Panc1 (cell line): ENCODE results near the gene LINC00632.
A peak's percentile ranks its signal among the peaks of the same experiment; 100 is the strongest.

Experiments used
- POLR2AphosphoS5 ChIP-seq: IDR thresholded peaks from 2 replicates; pipeline ENCODE4 v1.6.1; 2012; ENCODE audit warnings: mild to moderate bottlenecking, low read depth, low read length, moderate library complexity
- SIN3A ChIP-seq: IDR thresholded peaks from 2 replicates; pipeline ENCODE4 v1.6.1; 2012; ENCODE audit warnings: low read depth, mild to moderate bottlenecking, low read length, moderate library complexity, borderline replicate concordance; ENCODE audit not compliant: insufficient read depth
- TCF7L2 ChIP-seq: IDR thresholded peaks from 2 replicates; pipeline ENCODE4 v1.6.1; 2011; ENCODE audit warnings: mild to moderate bottlenecking, low read depth, low read length, inconsistent platforms
- TF ChIP-seq, protein P1 (sequence below): fragments of 450-650 bp; IDR thresholded peaks from 2 replicates; pipeline ENCODE4 v1.5.1; 2017; ENCODE audit warnings: mild to moderate bottlenecking

DNA sequence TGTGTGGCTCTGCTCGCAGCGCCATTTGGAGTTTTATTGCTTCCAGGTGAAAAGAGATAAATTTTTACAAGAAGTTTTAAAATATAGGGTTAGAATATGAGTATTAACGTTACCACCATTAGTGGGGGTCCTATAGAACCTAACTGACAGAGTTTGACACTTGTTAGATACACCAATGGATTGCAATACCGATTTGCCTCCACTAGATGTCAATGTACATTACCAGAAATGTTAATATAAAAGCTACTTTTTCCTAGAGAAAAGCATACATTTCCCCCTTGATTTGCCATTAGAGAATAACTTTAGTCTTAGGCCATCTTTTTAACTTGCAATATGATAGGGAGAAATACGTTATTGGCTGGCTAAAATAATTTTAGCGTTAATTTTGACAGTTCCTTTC lies 108.4 kb downstream of the LINC00632 start:
- TF ChIP-seq, protein P1, sequence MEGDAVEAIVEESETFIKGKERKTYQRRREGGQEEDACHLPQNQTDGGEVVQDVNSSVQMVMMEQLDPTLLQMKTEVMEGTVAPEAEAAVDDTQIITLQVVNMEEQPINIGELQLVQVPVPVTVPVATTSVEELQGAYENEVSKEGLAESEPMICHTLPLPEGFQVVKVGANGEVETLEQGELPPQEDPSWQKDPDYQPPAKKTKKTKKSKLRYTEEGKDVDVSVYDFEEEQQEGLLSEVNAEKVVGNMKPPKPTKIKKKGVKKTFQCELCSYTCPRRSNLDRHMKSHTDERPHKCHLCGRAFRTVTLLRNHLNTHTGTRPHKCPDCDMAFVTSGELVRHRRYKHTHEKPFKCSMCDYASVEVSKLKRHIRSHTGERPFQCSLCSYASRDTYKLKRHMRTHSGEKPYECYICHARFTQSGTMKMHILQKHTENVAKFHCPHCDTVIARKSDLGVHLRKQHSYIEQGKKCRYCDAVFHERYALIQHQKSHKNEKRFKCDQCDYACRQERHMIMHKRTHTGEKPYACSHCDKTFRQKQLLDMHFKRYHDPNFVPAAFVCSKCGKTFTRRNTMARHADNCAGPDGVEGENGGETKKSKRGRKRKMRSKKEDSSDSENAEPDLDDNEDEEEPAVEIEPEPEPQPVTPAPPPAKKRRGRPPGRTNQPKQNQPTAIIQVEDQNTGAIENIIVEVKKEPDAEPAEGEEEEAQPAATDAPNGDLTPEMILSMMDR, result peak; percentile 72; the same call in 1 of the 2 replicates
- no peak for TF ChIP-seq SIN3A
- TF ChIP-seq POLR2AphosphoS5, result no peak
- no peak for TF ChIP-seq TCF7L2
